HG02885 (cell line): ENCODE measurements around the gene SPSB2.

Source experiments
- ATAC-seq: cut with Tn5 transposase; IDR thresholded peaks from one replicate; pipeline ENCODE4 v1.9.1; 2021; ENCODE audit warnings: mild to moderate bottlenecking; ENCODE audit not compliant: unreplicated experiment, poor library complexity

Gene SPSB2

DNA sequence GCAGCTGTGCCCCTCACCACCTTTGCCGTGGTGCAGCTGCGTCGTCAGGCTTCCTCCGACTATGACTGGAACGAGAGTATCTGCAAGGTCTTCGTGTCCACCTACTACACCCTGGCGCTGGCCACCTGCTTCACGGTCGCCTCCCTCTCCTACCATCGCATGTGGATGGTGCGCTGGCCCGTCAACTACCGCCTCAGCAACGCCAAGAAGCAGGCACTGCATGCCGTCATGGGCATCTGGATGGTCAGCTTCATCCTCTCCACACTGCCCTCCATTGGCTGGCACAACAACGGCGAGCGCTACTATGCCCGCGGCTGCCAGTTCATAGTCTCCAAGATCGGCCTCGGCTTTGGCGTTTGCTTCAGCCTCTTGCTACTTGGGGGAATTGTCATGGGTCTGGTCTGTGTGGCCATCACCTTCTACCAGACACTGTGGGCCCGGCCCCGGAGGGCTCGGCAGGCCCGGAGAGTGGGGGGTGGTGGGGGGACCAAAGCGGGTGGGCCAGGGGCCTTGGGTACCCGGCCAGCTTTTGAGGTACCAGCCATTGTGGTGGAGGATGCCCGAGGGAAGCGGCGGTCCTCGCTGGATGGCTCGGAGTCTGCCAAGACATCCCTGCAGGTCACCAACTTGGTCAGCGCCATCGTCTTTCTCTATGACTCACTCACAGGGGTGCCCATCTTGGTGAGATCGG lies 48.9 kb downstream of the SPSB2 start:
- no peak for ATAC-seq

DNA sequence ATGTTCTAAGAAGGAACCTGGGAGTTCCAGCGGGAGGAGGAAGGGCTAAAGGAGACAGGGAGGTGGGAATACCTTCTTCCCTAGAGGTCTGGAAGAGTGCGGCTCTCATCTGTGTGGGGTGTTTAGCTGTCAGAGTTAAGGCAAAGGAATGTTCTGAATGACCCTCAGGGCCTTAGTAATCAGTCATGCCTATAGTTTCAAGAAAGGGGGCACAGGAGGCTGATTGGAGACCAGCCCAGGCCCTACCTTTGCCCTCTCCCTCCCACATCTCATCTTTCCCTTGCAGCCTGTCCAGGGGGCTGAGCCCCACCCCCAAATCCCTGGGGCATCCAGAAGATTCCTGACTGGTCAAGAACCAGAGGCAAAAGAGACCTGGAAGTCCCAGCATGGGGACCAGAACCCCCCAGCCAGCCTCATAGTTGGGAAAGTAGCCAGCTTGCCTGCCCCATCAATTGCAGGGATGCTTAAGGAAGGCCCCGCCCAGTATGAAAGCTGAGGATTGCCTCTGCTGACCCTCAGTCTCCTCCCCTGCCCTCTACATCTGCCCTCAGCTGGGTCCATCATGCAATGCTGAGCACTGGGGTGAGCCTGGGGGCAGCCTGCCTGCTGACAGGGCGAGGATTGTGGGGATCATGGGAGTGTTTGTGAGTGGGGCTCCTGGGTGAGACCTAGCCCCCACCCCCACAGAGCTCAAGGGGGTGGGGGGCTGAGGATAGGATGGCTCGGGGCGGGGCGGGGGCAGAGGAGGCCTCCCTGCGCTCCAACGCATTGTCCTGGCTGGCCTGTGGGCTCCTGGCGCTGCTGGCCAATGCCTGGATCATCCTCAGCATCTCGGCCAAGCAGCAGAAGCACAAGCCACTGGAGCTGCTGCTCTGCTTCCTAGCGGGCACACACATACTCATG lies 49.7 kb downstream of the SPSB2 start:
- no peak for ATAC-seq

DNA sequence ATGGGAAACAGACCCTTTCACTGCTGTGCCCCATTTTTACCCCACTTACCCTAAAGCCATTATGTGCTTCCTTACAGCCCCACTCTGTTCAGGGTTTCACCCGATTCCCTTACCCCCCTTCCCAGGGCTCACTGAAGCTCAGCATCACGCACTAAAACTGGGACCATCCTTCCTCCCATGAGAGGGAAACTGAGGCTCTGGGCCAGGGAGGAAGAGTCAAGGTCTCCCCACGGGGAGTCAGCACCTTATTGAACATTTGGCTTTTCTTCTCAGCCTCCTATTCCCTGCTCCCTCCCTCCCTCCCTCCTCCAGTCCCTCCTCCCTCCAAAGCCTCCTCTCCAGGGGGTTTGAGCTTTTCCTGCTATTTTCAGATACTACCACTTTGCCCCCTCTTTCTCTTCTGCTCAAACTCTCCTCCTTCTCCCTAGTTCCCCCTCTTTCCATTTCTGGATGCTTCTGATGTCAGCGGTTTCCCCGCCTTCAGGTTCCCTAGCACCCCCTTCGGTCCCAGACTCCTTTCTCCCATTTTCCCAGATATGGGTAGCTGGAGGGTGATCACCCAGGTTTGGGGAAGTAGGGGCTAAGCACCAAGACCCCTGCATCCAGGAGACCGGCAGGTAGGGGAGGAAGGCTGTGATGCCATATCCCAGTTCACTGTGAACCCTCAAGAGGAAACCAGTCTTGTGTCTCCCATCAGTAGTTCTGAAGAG lies 50.5 kb downstream of the SPSB2 start:
- ATAC-seq = no peak

DNA sequence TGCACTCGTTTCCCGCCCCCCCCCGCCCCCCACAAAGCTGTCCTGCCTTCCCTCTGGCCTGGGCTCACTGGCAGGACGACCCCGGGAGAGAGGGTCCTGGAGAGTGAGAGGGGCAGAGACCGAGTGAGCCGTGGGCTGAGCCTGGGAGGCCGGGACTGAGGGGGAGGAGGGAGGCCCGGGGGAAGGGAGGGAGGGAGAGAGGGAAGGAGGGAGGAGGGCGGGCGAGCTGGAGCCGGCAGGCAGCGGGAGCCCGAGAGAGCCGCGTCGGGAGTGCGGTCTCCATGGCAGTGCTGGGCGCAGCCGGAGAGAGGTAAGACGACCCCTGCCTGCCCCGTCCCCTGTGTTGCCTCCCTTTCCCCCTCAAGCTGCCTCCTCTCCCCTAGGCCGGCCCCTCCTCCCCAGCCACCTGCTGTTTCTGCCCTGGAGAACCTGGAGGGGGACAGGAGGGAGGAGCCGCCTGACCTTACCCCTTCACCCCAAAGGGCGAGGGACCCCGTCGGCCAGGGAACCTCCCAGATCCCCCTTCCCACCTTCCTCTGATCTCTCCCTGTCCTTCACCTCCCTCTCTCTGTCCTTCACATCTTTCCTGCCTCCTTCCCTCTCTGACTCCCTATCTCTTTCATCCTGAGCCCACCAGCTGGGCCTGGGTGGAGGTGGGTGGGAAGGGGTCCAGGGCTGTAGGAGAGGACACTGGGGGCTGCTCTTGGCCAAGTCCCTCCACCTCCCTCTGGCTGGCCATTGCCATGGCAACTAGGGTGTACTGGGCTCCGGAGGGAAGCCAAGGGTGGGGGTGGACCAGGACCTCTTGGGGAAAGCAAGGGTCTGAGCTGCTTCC lies 51.3 kb downstream of the SPSB2 start, which contains the start of gene GPR162:
TSS of gene GPR162 (plus strand) at position 231 of the 835 bp plus-strand sequence. CDS start 2,078 bp downstream, outside the sequence.
- no peak for ATAC-seq
